GM21717 (cell line): ENCODE results near the gene VCY.
"Not testable (repeated sequence)": the region's sequence is repeated elsewhere in the genome, so short reads cannot be mapped to it uniquely, and the experiment has no call there.

Experiments used
- ATAC-seq: cut with Tn5 transposase; IDR thresholded peaks from one replicate; pipeline ENCODE4 v1.9.1; 2021; ENCODE audit warnings: mild to moderate bottlenecking, moderate library complexity; ENCODE audit not compliant: unreplicated experiment

The VCY gene

DNA sequence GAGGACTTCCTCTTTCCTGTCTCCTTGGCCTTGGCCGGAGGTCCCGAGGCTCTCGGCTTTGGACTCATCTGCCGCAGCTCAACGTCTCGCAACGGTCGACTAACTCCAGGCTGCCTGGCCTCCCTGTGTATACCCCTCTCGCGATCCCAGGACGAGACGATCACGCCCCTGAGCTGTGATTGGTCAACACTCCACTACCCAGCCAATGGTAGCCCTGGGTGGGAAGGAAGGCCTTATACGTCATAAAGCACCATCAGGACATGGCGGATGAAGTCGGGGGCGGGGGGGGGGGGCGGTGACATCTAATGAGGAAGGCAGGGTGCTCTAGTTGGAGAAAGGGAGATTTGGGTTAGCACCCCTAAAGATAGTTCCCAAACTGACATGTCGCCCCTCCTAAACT lies at the start of gene VCY:
Gene VCY (minus strand): TSS at position 101 of the 400 bp plus-strand sequence. CDS start 33 bp downstream, at position 68.
- not testable (repeated sequence) for ATAC-seq

DNA sequence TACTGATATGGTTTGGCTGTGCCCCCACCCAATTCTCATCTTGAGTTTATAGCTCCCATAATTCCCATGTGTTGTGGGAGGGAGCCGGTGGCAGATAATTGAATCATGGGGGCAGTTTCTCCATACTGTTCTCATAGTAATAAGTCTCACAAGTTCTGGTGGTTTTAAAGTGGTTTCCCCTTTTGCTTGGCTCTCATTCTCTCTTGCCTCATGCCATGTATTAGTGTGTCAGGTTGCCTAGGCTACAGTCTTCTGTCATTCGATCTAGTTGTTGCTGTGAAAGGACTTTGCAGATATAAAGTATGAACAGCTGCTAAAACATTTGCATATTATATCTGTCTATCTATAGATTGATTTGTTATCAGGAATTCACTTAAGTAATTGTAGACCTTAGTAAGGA lies 44.1 kb upstream of the VCY start:
- not testable (repeated sequence) for ATAC-seq

DNA sequence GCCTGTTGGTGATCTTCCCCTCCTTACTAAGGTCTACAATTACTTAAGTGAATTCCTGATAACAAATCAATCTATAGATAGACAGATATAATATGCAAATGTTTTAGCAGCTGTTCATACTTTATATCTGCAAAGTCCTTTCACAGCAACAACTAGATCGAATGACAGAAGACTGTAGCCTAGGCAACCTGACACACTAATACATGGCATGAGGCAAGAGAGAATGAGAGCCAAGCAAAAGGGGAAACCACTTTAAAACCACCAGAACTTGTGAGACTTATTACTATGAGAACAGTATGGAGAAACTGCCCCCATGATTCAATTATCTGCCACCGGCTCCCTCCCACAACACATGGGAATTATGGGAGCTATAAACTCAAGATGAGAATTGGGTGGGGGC lies 25.6 kb upstream of the VCY start:
- ATAC-seq: not testable (repeated sequence)

DNA sequence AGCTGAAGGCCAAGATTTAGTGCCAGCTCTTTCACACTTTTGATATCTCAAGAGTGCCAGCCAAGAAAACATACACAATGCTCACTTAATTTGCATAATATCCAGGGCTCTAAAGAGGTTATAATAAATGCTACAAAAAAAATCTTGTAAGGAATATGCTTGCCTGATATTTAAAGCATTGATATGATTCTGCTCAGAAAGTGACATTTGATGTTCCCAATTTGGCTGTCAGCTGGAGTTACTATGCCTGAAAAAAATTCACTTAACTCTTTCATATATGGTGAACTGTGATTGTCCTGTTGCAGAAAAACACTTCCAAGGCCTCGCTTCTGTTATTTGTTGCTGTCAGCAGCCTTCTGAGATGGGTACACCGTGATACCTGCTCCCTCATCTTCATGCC lies 43.9 kb downstream of the VCY start:
- ATAC-seq: not testable (repeated sequence)
